DMS 273 (cell line): Measurements from ENCODE around the gene MKX.

ENCODE experiments used
- DNase-seq: peaks from one replicate; lab custom pipeline; 2025; ENCODE audit not compliant: unreplicated experiment; lab: John Stamatoyannopoulos, UW

Gene MKX

DNA sequence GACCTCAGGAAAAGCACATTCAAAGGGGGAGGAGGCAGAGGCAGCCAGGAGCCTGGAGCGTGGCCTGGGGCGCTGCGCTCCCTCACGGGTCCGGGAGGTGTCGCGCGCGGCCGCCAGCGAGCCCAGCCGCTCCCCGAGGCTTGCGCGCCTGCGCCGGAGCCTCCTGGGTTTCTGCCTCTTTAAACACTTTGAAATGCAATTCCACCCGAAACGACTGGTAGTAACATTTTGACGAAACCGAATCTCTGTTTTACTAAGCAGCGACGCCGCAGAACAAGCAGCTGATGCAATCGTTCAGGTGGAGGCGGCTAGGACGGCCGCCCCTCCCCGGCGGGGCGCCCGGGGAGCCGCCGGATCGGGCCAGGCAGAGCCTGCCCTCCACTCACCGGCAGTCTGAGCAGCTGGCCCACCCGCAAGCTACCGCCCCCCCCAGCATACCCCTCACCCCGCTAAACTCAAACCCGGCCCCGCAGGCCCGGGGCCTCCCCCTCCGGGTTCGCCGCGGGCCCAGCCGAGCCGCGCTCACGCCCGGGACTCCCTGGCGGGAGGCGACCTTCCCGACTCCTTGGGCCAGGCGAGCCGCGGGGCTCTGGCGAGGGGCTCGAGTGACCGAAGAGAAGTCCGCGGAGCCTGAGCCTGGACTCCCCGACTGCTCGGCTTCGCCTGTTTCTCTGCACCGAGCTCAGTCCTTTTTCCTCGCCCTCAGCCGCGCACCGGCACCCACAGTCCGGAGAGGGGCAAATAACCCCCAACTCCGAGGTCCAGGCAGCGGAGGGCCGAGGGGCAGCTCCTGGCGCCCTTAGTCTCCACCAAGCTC is 3.2 kb downstream of the MKX start:
- peak; percentile 81 for DNase-seq

DNA sequence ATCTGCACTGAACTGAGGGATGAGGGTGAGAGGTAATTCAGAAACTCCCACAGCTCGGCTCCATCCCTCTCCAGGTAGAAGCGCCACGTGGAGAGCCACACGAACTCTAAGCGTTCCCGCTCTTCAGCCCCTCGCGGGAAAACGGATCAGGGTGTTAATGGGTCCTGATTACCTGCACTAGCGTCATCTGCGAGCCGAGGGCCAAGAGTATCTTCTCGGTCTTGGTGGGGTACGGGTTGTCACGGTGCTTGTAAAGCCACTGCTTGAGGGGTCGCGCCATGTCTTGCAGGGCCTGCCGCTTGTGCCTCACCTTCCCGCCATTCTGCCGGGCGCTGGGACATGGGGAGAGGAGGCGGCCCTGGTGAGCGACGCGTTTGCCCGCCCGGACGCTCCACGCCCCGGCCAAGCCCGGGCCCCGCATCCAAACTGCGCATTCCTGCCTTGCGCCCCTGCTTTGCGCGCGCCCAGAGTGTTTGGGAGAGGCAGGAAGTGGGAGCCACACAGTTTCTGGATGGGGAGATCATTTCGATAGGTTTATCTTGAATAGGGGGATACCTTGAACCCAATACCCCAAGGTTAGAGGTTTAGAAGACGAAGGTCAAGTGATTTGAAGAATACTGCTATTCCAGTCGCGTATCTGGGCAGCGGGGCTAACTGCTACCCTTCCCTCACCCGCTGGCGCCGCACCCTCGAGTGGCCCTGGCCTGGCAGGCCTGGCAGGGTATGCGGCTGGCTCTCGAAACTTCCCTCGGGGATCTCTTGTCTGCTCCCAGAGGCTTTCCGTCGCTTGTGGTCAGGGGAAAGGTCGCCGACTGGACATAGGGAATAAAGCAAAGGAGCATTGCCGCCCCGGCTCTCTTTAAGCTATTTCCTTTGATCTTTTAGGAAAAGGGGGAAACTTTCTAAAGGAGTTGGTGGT is 4.2 kb downstream of the MKX start:
- no peak for DNase-seq

DNA sequence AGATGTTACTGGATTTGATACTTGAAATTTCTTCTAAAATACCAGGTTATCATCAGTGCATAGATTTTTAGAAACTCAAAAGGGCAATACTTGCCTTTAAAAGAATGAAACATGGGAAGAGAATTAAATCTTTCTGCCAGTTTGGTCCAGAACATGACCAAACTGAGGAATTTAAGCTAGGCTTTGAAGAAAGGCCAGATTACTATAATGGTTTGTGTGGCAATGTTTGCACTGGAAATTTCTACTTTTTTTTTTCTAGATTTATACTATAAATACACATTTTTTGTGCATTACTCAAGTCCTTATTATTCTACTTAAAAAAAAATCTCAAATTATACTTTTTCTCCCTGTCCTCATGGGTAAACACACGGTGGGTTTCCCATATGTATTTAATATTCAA is 9.2 kb downstream of the MKX start:
- no peak for DNase-seq

DNA sequence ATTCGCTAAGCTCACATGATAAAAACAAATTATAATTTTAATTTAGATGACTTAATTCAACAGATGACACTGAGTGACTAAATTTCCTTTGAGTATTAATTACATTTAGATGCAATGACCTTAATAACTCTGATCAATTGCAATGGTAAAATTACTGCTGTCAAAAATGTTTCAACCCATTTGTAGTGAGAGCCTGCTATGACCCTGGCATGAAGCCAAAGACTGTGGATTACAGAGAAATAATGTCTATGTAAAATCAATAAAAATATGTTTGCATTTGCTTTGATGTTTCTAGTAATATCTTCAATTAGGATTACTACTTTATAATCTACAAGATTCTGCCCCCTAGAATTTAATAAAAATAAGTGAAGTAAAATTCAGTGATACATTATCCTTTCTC is 15.6 kb downstream of the MKX start:
- DNase-seq: no peak

DNA sequence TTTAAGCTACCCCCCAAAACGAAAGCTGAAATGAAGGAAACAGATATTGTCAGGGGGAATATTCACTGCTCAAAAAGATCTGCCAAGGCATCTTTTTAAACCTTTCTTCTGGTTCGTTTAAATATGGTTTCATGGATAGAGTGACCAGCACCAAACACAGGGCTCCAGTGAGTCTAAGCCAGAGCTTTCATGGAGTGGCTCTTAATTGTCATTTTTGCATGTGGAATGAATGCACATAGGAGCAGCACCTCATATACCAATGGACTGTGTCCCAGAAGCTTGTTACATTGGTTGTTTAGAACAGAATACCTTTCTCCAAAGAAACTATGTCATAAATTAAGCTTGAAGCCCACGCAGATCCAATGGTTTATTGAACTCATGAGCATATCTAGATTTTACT is 17.3 kb downstream of the MKX start:
- no peak for DNase-seq

DNA sequence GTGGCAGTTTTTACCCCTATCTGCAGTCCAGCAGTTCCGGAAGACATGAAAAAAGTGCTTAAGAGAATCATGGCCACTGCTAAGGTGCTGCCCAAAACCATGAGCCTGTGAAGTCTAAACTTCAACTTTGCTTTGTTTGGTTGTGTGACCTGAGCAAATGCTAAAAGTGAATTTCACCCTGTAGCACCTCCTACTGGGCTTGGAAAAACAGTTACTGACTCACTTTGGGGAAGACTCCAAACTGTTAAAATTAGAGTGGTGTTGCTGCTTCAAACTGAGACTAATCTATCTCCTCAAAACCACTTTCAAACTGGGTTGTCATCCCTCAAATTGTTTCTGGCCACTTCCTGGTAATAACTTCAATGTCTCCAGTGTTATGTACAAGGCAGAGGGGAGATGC is 21.3 kb downstream of the MKX start:
- DNase-seq: no peak

DNA sequence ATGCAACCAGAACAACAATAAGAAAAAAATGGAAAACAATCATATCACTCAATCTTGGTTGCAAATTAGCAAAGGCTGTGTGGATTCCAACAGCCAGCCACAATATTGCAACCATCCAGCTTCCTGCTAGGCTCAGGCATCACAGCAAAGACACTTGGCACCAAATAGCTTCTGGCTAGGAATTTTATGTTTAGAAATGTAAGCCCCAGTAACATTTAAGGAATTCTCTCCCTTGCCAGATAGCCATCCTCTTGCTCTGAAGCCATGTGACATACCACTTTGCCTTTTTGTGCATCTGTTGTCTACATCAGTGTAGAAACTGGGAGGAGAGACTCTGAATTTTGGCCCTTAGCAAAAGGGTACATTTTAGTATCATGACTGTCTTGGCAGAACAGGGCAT is 22.2 kb downstream of the MKX start:
- DNase-seq: no peak

DNA sequence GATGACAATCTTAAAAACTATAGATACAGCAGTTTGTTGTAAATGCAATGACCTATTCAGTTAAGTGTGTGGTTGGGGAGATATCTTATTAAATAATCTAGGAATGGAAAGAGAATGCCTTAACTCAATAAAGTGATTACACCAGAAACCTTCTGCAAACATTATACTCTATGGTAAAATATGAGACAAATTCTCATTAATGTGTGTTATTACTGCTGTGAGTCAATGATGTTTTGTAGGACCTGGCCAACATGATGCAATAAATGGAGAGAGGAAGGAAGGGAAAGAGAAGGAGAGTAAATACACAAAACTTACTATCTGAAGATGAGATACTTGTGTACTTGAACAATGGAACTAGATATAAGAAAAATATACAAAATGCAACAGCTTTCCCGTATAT is 25.1 kb downstream of the MKX start:
- no peak for DNase-seq

DNA sequence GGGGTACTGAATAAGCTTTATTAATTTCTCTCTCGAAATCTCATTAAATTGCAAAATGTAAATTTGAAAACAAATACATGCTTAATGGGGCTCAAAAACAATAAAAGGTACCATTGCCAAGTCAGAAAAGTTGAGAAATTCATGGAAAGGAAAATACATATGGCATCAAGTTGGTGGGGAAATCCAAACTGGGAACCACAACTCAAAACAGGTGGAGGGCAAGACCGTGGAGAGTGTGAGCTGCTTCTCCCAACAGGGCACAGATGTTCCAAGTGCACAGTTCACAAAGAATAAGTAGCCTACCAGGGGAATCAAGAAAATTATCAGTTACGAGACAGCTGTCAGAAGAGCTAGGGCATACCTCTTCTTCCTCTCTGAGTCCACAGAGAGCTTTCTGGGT is 26.6 kb downstream of the MKX start:
- no peak for DNase-seq

DNA sequence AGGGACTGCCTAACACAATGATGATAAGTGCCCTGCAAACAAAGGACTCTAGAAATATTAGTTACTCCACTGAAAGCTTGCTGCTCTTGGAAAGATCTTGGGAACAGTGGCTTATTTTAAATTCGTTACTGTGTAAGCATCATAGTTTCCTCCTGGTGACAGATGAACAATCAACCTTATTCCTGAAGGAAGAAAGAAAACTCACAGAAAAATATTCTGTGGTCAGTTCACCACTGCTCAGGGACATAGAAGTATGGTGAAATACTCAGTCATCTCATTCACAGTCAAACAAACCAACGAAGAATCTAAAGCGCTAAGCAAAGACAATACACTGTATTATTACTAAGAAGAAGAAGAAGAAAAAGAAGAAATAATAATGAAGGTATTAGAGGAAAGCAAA is 27.8 kb downstream of the MKX start:
- no peak for DNase-seq

DNA sequence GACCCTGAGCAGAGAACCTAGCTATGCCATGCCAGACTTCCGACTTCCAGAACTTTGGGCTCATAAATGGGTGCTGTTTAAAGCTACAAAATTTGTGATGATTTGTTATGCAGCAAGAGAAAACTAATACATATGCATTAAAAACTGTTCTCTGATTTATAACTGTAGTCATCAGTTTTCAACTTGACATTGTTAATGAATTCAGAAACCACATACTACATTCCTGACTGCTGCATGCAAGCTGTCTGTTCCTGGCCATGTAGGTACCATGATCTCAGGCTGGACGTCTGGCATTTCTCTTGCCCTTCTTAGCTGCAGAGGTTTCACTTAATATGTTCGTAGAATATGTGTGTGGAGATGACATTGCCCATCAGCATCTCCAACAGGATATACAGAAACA is 28.4 kb downstream of the MKX start:
- DNase-seq: no peak

DNA sequence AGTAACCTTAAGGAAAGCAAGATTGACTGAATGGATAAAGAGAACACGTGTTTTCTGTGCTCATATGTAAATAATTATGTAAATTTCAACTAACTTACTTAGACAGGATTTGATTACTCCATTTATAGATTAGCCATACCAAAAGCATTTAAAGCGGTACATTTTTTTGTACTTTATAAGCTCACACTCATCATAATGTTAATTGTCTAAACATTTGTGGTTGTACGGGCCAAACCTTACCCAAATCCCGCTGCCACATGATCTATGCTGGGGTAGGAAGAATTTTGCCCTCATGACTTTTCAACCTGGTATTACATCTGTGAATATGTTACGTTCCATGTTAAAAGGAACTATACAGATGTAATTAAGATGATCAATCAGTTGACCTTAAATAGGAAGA is 29.1 kb downstream of the MKX start:
- DNase-seq: no peak

DNA sequence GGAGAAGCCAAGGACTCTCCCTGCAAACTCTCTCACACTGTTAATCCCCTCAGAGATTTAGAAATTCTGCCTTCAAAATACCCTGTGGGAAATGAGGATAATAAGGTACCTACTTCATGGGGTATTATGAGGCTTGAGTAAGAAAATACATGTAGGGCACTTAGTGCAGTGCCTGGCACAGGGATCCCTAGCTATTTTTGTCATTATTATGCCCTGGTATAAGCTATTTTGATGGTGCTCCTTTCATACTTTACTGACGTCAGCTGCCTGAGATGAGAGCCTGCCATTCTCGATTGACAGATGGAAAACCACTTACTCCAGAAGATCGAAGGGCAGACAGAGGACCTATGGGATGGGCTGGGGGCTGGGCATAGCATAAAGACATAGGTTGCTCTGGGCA is 30.1 kb downstream of the MKX start:
- DNase-seq: no peak

DNA sequence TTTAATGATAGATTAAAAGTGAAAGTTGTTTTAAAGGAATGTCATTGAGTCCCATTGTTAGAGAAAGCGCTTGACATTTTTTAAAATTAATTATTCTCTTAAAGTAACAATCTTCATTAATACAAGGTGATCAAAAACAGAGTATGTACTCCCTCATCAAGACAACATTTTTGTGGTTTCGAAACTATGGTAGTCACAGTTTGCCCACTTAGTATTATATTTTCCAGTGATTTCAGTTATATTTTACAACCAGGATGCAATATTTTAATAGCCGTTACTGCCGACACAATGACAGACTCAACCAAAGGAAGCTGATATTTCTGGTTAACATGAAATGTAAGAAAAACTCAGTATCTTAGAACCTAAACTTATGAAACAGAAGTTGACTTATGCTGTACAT is 31.3 kb downstream of the MKX start:
- no peak for DNase-seq

DNA sequence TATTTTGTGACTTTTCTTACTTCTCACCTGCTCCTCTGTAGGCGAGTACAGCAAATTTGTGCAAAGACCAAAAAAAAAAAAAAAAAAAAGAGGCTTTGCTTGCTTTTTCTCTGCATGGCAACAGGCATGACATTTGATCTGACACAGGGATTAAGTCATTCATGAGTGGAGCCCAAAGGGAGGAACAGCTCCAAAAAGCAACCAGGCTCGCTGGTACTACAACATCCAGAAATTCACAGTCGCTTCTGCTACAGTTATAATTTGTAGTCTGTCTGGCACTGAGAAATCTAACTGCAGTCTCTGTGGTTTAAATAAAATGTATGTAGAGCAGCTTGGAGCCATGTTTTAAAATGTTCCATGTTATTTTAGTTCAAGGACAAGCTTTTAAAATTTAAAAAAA is 31.7 kb downstream of the MKX start:
- peak; percentile 0 for DNase-seq

DNA sequence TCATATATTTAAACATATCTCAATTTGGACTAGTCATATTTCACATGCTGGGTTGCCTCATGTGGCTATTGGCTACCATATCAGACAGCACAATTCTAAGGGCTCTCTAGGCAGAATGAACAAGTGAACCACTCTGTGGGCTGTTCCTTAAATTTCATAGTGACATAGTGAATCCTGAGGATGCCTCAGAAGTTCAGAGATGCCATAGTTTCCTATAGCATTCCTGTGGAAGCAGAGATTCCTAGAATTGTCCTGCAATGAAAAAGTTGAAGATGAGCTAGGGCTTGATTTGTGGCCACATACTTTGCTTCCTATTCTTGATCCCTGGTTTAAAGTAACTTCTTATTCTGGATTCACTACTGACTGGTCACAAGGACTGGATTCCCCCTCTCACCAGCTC is 35.6 kb downstream of the MKX start:
- DNase-seq: no peak

DNA sequence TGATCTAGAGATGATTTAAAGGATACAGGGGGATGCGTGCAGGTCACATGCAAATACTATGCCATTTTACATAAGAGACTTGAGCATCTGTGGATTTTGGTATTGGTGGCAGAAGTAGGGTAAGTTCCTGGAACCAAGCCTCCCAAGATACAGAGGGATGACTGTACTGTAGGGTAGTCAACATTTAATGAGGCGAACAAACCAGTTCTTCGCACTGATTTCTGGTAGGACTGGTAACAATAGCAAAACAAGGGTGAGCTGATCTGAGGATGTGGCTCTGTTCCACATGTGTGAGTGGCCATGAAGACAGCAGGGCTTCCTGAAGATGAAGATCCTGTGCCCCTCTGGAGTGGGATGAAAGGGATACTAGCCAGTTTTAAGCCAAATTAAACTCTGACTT is 36.3 kb downstream of the MKX start:
- DNase-seq: no peak

DNA sequence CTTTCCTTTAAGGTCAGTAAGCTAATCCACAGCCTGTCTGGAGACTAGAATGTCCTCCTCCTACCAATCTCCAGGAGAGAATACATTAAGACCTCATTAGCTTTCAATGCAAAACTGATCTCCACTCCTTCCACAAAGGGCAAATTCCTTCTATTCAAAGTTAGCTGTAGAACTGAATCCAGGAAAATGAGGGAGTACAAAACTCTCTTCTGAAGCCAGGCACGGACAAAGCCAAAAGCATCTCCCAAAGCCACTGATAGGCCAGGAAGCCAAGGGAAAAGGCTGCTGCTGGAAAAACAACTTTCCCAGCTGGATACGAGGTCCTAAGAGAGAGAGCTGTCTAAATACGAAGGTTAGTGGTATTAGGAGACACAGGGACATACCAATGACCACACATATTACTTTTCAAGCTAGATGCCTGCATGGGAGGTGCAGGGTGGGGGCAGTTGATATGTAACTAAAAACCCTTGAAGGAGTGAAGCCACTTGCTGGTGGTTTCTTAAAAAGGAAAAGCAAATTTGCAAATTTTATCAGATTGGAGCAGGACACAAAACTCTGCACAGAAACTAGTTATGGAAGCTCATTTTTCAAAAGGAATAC is 43.6 kb downstream of the MKX start:
- no peak for DNase-seq

DNA sequence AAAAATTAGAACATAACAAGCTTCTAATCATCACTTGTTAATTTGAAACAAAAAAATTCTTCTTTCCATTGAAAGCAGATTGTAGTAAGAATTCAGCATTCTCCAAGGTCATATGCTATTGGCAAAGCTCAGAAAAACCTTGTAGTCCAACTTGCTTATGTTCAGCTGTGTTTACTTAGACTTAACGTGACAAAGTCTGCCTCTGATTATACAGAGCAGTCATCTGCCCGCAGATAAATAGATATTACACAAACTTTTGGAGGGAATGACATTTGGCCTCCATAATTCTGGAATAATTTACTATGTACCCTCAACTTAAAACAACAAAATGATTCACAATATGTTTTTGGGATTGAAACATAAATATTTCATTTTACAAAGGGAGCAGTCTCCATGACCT is 45.8 kb downstream of the MKX start:
- DNase-seq: no peak

DNA sequence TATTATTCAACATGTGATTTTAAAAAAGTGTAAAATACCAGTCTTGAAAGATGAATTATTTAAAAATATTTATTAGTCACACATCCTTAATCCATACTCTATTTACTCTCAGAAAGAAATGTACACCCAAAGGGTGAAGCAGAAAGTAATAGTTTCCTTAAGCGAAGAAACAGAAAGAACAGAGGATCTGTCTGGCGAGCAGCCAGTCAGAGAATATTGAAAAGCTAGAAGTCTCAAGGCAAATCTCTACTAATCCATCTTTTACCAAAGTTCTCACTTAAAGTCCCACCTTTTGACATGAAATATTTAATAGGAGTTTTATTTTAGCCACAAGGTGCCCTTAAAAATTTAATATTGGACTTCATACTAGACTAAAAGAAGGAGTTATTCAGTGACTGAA is 46.7 kb downstream of the MKX start:
- no peak for DNase-seq

DNA sequence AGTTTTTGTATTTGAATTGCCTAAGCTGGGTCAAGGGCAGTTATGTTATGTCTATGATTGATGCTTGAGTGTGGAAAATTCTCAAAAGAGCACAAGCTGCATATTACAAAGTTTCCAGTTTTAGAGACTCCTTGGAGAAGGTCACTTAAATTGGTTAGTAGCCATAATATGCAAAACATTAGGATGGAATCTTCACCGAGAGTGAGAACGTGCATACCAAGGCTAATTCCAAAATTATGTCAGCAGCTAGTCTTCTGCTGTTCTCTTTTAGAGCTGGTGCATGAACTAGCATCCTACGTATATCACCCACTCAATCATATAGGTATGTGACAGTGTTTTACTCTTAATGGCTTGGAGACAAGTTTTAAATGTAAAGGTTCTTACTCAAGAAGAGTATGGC is 49.2 kb downstream of the MKX start:
- DNase-seq: no peak

DNA sequence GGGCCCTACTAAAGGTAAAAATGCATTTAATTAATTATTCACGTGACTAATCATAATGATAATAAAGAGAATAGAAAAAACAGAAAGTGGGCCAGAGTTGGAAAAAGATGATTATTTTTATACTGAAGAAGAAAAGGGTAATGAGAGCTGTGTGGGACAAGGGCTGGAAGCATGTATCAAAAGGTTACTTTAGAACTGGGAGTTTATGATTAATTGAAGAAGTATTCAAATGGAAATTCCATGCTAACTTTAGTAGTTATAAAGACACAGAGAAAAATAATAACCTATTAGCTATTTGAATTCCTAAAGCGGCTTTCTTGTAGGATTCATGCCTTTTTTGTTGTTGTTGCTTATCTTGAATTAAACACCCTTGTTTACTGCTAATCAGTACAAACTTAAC is 49.9 kb downstream of the MKX start:
- no peak for DNase-seq
